ENCODE measurements around the gene KCNN4.

KCNN4 gene

GRCh38 chr19:43748205-43748594 lies 32.6 kb downstream of the KCNN4 start:
- DNase-seq: no peak

- no peak for DNase-seq
These were observed 33.1 kb downstream of the KCNN4 start for GRCh38 chr19:43747557-43748204.

GRCh38 chr19:43743059-43743458 lies 37.7 kb downstream of the KCNN4 start:
- no peak for DNase-seq

GRCh38 chr19:43741075-43741825 lies 39.5 kb downstream of the KCNN4 start:
- DNase-seq: no peak

GRCh38 chr19:43739439-43740235 lies 41.1 kb downstream of the KCNN4 start:
- DNase-seq: no peak

- no peak for DNase-seq
These were observed 42.0 kb downstream of the KCNN4 start for GRCh38 chr19:43738780-43739211.

GRCh38 chr19:43735957-43736356 lies 44.8 kb downstream of the KCNN4 start:
- DNase-seq: no peak

- no peak for DNase-seq
These were observed 45.8 kb downstream of the KCNN4 start for GRCh38 chr19:43735013-43735412.

GRCh38 chr19:43731846-43732245 lies 48.9 kb downstream of the KCNN4 start:
- no peak for DNase-seq

- no peak for DNase-seq
These were observed 49.4 kb downstream of the KCNN4 start for GRCh38 chr19:43731346-43731745.

GRCh38 chr19:43729919-43730318 lies 50.9 kb downstream of the KCNN4 start:
- DNase-seq: no peak

- no peak for DNase-seq
These were observed 53.2 kb downstream of the KCNN4 start for GRCh38 chr19:43727593-43727853.

- DNase-seq: no peak
These were observed 53.8 kb downstream of the KCNN4 start for GRCh38 chr19:43726736-43727592.

- no peak for DNase-seq
These were observed 55.3 kb downstream of the KCNN4 start for GRCh38 chr19:43725468-43725867.

- DNase-seq: no peak
These were observed 55.9 kb downstream of the KCNN4 start for GRCh38 chr19:43724896-43725295.

- no peak for DNase-seq
These were observed 57.2 kb downstream of the KCNN4 start for GRCh38 chr19:43723588-43723987.

GRCh38 chr19:43721469-43722048 lies 59.2 kb downstream of the KCNN4 start:
- DNase-seq: no peak

- DNase-seq: no peak
These were observed 59.8 kb downstream of the KCNN4 start for GRCh38 chr19:43720936-43721335.

GRCh38 chr19:43719918-43720317 lies 60.9 kb downstream of the KCNN4 start:
- no peak for DNase-seq

GRCh38 chr19:43719378-43719868 lies 61.4 kb downstream of the KCNN4 start:
- DNase-seq: no peak

- no peak for DNase-seq
These were observed 62.0 kb downstream of the KCNN4 start for GRCh38 chr19:43718627-43719377.
